HG03097 (cell line): ENCODE data around the gene TRIM39.
A peak's percentile ranks its signal among the peaks of the same experiment; 100 is the strongest.
"Not testable (repeated sequence)": the region's sequence is repeated elsewhere in the genome, so short reads cannot be mapped to it uniquely, and the experiment has no call there.

Experiments used
- ATAC-seq: cut with Tn5 transposase; IDR thresholded peaks from one replicate; pipeline ENCODE4 v1.9.1; 2021; ENCODE audit not compliant: unreplicated experiment, low FRiP score

TRIM39 gene

GRCh38 chr6:30326526-30327231 lies at the start of gene TRIM39:
TSS of gene TRIM39 (plus strand) at chr6:30326927. CDS start at chr6:30329318, 2,391 bp downstream.
- ATAC-seq = peak; percentile 54

DNA sequence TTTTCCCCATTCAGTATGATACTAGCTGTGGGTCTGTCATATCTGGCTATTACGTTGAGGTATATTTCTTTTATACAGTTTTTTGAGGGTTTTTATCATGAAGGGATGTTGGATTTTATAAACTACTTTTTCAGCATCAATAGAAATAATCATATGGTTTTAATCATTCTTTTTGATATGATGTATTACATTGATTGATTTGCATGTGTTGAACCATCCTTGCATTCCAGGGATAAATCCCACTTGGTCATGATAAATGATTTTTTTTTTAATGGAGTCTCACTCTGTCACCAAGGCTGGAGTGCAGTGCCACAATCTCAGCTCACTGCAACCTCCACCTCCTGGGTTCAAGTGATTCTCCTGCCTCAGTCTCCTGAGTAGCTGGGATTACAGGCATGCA lies 45.7 kb upstream of the TRIM39 start:
- ATAC-seq = not testable (repeated sequence)

- no peak for ATAC-seq
These were observed 44.2 kb upstream of the TRIM39 start for GRCh38 chr6:30282522-30282921.

DNA sequence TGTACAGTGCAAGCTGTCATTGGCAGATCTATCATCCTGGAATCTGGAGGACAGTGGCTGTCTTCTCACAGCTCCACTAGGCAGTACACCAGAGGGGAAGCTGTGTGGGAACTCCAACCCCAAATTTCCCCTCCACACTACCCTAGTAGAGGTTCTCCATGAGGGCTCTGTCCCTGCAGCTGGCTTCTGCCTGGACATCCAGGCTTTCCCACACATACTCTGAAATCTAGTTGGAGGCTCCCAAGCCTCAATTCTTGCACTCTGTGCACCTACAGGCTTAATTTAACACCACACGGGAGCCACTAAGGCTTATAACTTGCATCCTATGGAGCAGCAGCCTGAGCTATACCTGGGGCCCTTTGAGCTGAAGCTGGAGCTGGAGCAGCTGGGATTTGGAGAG lies 43.0 kb upstream of the TRIM39 start:
- no peak for ATAC-seq

- no peak for ATAC-seq
These were observed 39.6 kb upstream of the TRIM39 start for GRCh38 chr6:30287139-30287538.

- ATAC-seq = no peak
These were observed 30.9 kb upstream of the TRIM39 start for GRCh38 chr6:30295837-30296236.

GRCh38 chr6:30304002-30304401 lies 22.7 kb upstream of the TRIM39 start:
- no peak for ATAC-seq

GRCh38 chr6:30311101-30311500 lies 15.6 kb upstream of the TRIM39 start:
- ATAC-seq = no peak

- no peak for ATAC-seq
These were observed 15.1 kb upstream of the TRIM39 start for GRCh38 chr6:30311671-30312070.

- ATAC-seq = no peak
These were observed 14.5 kb upstream of the TRIM39 start for GRCh38 chr6:30312266-30312665.

GRCh38 chr6:30312676-30313321 lies 13.9 kb upstream of the TRIM39 start:
- ATAC-seq = no peak

GRCh38 chr6:30315156-30315555 lies 11.6 kb upstream of the TRIM39 start:
- no peak for ATAC-seq

DNA sequence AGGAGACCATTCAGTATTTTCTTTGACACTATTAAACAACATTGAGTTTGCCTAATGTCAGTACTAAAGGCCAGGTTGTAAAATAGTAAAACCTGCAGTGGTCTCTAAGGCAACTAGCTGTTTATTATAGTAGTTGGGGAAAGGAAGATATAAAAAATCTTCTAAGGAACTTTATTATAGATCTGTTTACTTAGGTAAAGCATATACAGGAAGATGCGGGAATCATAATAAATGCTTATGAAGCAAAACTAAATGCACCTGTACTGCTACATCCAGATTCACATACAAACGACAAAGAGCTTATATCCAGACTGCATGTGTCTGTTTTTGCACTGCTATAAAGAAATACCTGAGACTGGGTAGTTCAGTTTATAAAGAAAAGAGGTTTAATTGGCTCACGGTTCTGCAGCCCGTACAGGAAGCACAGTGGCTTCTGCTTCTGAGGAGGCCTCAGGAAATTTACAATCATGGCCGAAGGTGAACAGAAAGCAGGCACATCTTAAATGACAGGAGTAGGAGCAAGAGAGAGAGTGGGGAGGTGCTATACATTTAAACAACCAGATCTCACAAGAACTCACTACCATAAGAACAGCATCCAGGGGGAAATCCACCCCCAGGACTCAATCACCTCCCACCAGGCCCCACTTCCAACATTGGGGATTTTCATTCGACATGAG lies 8.7 kb upstream of the TRIM39 start:
- ATAC-seq = no peak

DNA sequence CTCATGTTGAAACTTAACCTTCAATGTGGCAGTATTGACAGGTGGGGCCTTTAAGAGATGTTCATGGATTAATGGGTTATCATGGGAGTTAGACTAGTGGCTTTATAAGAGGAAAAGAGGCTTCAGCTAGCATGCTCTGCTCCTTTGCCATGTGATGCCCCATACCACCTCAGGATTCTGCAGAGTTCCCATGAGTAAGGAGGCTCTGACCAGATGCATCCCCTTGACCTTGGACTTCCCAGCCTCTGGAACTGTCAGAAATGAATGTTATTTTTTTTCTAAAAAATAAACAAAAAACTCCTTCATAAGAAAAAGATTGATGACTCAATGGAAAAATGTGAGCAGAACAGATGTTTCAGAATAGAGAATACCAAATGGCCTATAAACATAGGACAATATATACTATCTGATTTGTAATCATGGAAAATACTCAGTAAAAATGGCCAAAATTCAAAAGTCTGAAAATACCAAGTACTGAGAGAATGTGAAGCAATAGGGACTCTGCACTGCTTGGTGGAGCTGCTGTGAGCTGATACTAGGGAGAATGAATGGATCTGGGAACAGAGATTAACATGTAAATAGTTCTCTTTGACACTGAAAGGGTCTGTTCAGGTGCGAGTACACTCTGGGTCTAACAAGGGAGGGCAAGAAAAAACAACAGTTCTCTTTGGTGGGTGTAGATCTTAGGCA lies 7.4 kb upstream of the TRIM39 start:
- no peak for ATAC-seq

- ATAC-seq = no peak
These were observed 4.9 kb upstream of the TRIM39 start for GRCh38 chr6:30321692-30322388.

- no peak for ATAC-seq
These were observed 3.9 kb upstream of the TRIM39 start for GRCh38 chr6:30322527-30323501.

- ATAC-seq = no peak
These were observed 2.9 kb upstream of the TRIM39 start for GRCh38 chr6:30323806-30324205.

- peak; percentile 28 for ATAC-seq
These were observed 1.4 kb upstream of the TRIM39 start for GRCh38 chr6:30325150-30325872.
